ENCODE data around the gene NMNAT2. TPM values are rescaled to one million over a fixed set of nuclear protein-coding genes. Genes with fewer than 3 reads are reported as not detected.

The NMNAT2 gene
- total and polyA plus RNA-seq, 12 donors: 0.23 to 5.8 (median 2.1) TPM

DNA sequence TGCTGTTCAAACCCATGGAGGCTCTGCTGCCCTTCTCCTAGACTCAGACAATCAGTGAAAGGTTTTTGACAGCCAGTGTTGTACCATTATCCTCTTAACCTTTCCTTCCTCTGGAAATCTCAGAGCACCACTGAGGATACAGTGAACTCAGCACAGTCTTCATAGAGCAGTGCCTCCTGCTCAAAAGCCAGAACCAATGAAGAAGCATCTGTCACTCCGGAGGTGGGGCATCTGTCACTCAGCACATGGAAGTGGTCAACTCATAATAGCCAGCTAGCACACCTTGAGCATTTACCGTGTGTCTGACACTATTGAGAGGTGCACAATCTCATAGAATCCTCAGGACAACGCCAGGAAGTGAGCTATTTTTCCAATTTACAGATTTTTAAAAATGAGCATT, 62.4 kb downstream of the NMNAT2 start:
- 66 to 72% methylated on average over 3 of the region's 3 CpGs for WGBS, 2 donors
- DNase-seq (no peak), ATAC-seq (peak in 2 of 8 donors; percentile 24 to 38)
- Histone ChIP-seq H3K27ac (peak overlapping the region in 1 of 10 donors; percentile 19), H3K9me3 (no peaks in the 10 kb centered on the region), H3K27me3 (peaks cover 0 to 16% (median 0%) of the 10 kb centered on the region in 7 donors), H3K4me1 (peaks cover 0 to 11% (median 0%) of the 10 kb centered on the region in 9 donors), H3K36me3 (no peaks in the 10 kb centered on the region), H3K4me3 (no peak overlapping the region)
- intact Hi-C loops (cut with DNase I): no loop called here
- no peak for TF ChIP-seq CTCF (IDR thresholded peaks at IDR 0.05)

DNA sequence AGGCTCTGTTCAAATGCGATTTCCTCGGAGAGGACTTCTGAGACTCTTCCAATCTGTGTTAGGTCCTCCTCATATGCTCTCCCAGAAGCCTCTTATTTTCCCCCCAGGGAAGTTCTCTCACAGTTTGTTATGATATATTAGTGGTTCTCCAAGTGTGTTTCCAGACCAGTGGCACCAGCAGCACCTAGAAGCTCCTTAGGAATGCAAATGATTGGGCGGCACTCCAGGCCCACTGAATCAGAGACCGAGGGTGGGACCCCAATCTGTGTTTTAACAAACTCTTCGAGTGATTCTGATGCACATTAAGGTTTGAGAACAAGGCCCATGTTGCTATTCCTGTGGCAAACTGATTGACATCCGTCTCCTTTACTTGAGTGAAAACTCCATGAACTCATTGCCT, 63.0 kb downstream of the NMNAT2 start:
- no peak for DNase-seq
- no peak overlapping the region for H3K4me3 ChIP-seq
- WGBS, 2 donors: 87 to 90% methylated on average over 6 of the region's 6 CpGs
- H3K4me1 ChIP-seq: peaks cover 0 to 11% (median 0%) of the 10 kb centered on the region in 9 donors
- peaks cover 0 to 15% (median 0%) of the 10 kb centered on the region in 7 donors for H3K27me3 ChIP-seq
- intact Hi-C loops (cut with DNase I): no loop called here
- H3K36me3 ChIP-seq: no peaks in the 10 kb centered on the region
- H3K9me3 ChIP-seq: no peaks in the 10 kb centered on the region
- TF ChIP-seq CTCF (IDR thresholded peaks at IDR 0.05): no peak
- H3K27ac ChIP-seq: no peak overlapping the region
- ATAC-seq: no peak

GRCh38 chr1:183353597-183353996, 64.6 kb downstream of the NMNAT2 start:
- 62 to 91% methylated on average over 1 of the region's 1 CpG for WGBS, 2 donors
- Histone ChIP-seq H3K9me3 (no peaks in the 10 kb centered on the region), H3K27me3 (peaks cover 0 to 4% (median 0%) of the 10 kb centered on the region in 7 donors), H3K4me1 (peaks cover 0 to 25% (median 10%) of the 10 kb centered on the region in 9 donors), H3K27ac (no peak overlapping the region), H3K36me3 (no peaks in the 10 kb centered on the region), H3K4me3 (no peak overlapping the region)
- intact Hi-C loops (cut with DNase I): no loop called here
- TF ChIP-seq CTCF (IDR thresholded peaks at IDR 0.05): no peak
- no peak for DNase-seq
- ATAC-seq: peak in 1 of 8 donors; percentile 26

GRCh38 chr1:183349201-183349711, 68.9 kb downstream of the NMNAT2 start:
- no peaks in the 10 kb centered on the region for H3K9me3 ChIP-seq
- peaks cover 0 to 18% (median 11%) of the 10 kb centered on the region in 9 donors for H3K4me1 ChIP-seq
- H3K27ac ChIP-seq: peak overlapping the region in 5 of 10 donors; percentile 35 to 61 (median 44)
- H3K27me3 ChIP-seq: no peaks in the 10 kb centered on the region
- no peak for TF ChIP-seq CTCF (IDR thresholded peaks at IDR 0.05)
- H3K36me3 ChIP-seq: no peaks in the 10 kb centered on the region
- ATAC-seq: peak; percentile 75 to 90 (median 84)
- H3K4me3 ChIP-seq: no peak overlapping the region
- intact Hi-C loops (cut with DNase I): loop anchor here in 1 of 10 donors (10.0 kb wide), 1 partner anchor 96 kb away; no protein-coding TSS in a partner anchor
- peak in 1 of 2 donors; percentile 20 for DNase-seq
- 19 to 35% methylated on average over 6 of the region's 6 CpGs for WGBS, 2 donors
